ENCODE results near the gene LIN7B. TPM values are rescaled to one million over a fixed set of nuclear protein-coding genes. Genes with fewer than 3 reads are reported as not detected.

LIN7B gene
- total RNA-seq, 4 donors from 2014 or later: 25.7 to 97.9 (median 34.0) TPM

DNA sequence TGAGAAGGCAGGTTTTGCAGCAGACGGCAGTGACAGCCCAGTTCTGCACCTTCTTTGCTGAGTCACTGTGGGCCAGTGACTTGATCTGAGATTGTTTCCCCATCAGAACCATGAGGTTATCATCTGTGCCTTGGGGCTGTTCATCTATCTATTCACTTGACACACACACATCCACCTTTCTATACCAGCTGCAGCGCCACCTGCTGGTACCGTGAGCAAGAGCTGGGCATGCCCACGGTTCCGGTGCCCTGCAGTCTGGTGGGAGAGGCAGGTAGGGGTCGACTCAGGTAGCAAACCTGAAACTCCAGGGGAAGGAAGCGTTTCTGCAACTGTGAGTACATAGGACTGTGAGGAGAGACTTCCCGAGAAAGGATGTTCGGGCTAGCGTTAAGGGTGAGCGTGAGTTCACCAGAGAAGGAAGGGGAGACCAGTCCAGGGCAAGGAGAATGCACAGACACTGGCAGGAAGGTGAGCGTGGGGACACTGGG, 7.5 kb upstream of the LIN7B start:
- in situ Hi-C loops (cut with MboI; ENCODE audit: low sequenced_read_pairs in 4 of 4): no loop called here
- H3K9me3 ChIP-seq: no peaks in the 10 kb centered on the region
- peak overlapping the region; percentile 40 to 54 (median 49) for H3K27ac ChIP-seq
- intact Hi-C loops (cut with DNase I; ENCODE audit: low total_unique reads): loop anchor here (1.0 kb wide), 1 partner anchor 9 kb away; no protein-coding TSS in a partner anchor
- DNase-seq (peak in 1 of 2 donors; percentile 64), ATAC-seq (peak; percentile 68 to 78)
- peaks cover 12 to 28% of the 10 kb centered on the region in 2 donors for H3K4me1 ChIP-seq
- peaks cover 0 to 76% of the 10 kb centered on the region in 2 donors for H3K36me3 ChIP-seq
- no peak overlapping the region for H3K4me3 ChIP-seq
- no peaks in the 10 kb centered on the region for H3K27me3 ChIP-seq
- TF ChIP-seq, protein P1, sequence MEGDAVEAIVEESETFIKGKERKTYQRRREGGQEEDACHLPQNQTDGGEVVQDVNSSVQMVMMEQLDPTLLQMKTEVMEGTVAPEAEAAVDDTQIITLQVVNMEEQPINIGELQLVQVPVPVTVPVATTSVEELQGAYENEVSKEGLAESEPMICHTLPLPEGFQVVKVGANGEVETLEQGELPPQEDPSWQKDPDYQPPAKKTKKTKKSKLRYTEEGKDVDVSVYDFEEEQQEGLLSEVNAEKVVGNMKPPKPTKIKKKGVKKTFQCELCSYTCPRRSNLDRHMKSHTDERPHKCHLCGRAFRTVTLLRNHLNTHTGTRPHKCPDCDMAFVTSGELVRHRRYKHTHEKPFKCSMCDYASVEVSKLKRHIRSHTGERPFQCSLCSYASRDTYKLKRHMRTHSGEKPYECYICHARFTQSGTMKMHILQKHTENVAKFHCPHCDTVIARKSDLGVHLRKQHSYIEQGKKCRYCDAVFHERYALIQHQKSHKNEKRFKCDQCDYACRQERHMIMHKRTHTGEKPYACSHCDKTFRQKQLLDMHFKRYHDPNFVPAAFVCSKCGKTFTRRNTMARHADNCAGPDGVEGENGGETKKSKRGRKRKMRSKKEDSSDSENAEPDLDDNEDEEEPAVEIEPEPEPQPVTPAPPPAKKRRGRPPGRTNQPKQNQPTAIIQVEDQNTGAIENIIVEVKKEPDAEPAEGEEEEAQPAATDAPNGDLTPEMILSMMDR (IDR thresholded peaks at IDR 0.05 in 4 of 5, conservative IDR thresholded peaks at IDR 0.05 in 1 of 5): peak; percentile 70 to 82 (median 78)
- TF ChIP-seq POLR2A (IDR thresholded peaks at IDR 0.05): no peak

DNA sequence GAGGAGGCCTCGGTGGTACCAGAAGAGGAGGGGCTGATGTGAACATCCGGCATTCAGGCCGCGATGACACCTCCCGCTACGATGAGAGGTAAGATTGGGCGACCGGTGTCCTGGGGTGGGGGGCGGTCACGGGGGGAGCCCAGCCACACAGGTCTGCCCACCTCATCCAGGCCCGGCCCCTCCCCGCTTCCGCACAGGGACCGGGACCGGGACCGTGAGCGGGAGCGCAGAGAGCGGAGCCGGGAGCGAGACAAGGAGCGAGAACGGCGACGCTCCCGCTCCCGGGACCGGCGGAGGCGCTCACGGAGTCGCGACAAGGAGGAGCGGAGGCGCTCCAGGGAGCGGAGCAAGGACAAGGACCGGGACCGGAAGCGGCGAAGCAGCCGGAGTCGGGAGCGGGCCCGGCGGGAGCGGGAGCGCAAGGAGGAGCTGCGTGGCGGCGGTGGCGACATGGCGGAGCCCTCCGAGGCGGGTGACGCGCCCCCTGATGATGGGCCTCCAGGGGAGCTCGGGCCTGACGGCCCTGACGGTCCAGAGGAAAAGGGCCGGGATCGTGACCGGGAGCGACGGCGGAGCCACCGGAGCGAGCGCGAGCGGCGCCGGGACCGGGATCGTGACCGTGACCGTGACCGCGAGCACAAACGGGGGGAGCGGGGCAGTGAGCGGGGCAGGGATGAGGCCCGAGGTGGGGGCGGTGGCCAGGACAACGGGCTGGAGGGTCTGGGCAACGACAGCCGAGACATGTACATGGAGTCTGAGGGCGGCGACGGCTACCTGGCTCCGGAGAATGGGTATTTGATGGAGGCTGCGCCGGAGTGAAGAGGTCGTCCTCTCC, 6.3 kb upstream of the LIN7B start:
- intact Hi-C loops (cut with DNase I; ENCODE audit: low total_unique reads) (no loop called here), in situ Hi-C loops (cut with MboI; ENCODE audit: low sequenced_read_pairs in 4 of 4) (no loop called here)
- Histone ChIP-seq H3K9me3 (no peaks in the 10 kb centered on the region), H3K36me3 (peaks cover 0 to 64% of the 10 kb centered on the region in 2 donors), H3K4me3 (no peak overlapping the region), H3K4me1 (peaks cover 12 to 28% of the 10 kb centered on the region in 2 donors), H3K27me3 (no peaks in the 10 kb centered on the region), H3K27ac (no peak overlapping the region)
- TF ChIP-seq POLR2A (IDR thresholded peaks at IDR 0.05): no peak
- DNase-seq (no peak), ATAC-seq (no peak)

DNA sequence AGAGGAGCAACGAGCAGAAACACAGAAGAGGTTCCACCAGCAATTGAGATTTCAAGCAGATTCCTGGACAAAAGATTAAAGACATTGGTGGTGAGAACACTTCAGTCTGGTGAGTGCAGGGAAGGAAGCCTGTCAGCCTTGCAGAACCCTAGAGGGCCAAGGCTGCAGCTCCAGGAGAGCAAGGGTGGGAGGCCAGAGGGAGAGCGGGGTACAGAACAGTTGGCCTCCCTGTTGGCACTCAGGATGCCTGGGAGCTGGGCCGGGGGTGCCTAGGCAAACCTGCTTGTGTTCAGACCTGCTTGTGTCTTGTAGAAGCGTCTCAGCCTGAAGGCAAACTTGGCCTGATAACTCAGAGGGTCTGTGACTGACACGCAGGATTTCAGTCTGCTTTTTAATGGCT, 5.1 kb upstream of the LIN7B start:
- Histone ChIP-seq H3K27me3 (no peaks in the 10 kb centered on the region), H3K9me3 (no peaks in the 10 kb centered on the region), H3K36me3 (peaks cover 0 to 52% of the 10 kb centered on the region in 2 donors), H3K4me1 (peaks cover 12 to 32% of the 10 kb centered on the region in 2 donors), H3K27ac (peak overlapping the region in 1 of 4 donors; percentile 72), H3K4me3 (no peak overlapping the region)
- in situ Hi-C loops (cut with MboI; ENCODE audit: low sequenced_read_pairs in 4 of 4) (no loop called here), intact Hi-C loops (cut with DNase I; ENCODE audit: low total_unique reads) (no loop called here)
- ATAC-seq: no peak
- TF ChIP-seq, protein P1 (IDR thresholded peaks at IDR 0.05 in 4 of 5, conservative IDR thresholded peaks at IDR 0.05 in 1 of 5): no peak
- TF ChIP-seq POLR2A (IDR thresholded peaks at IDR 0.05): no peak
- no peak for DNase-seq

DNA sequence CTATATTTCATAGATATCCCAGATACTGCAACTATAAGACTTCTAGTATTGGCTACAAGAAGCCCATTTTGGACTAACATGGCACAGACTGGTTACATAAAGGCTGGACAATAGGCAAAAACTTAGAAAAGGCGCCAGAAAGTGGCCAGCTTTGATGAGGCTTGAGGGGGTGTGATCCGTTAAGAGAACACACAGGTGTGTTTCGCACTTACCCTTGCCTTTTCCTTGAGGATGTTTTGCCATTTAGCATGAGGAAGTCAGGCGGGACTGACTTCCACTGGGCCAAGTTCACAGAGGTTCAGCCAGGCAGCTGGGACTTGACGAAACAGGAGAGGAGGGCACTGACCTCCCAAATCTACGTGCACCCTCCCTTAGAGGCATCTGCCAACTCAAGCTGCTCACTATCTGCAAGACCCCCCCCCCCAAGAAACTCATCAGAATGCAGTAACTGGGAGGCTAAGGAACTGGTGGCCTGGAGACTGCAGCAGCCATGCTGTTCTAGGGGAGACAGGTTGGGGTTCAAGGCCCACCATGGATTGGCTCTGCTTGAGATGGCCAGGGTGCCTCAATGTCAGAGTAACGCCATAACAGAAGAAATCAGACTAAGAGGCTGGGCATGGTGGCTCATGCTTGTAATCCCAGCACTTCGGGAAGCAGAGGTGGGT, 4.5 kb upstream of the LIN7B start:
- Histone ChIP-seq H3K9me3 (no peaks in the 10 kb centered on the region), H3K4me1 (peaks cover 12 to 32% of the 10 kb centered on the region in 2 donors), H3K27ac (peak overlapping the region in 3 of 4 donors; percentile 42 to 72 (median 61)), H3K4me3 (no peak overlapping the region), H3K36me3 (peaks cover 0 to 46% of the 10 kb centered on the region in 2 donors), H3K27me3 (no peaks in the 10 kb centered on the region)
- no peak for ATAC-seq
- in situ Hi-C loops (cut with MboI; ENCODE audit: low sequenced_read_pairs in 4 of 4) (no loop called here), intact Hi-C loops (cut with DNase I; ENCODE audit: low total_unique reads) (no loop called here)
- TF ChIP-seq, protein P1 (IDR thresholded peaks at IDR 0.05 in 4 of 5, conservative IDR thresholded peaks at IDR 0.05 in 1 of 5): no peak
- no peak for TF ChIP-seq POLR2A (IDR thresholded peaks at IDR 0.05)
- no peak for DNase-seq

DNA sequence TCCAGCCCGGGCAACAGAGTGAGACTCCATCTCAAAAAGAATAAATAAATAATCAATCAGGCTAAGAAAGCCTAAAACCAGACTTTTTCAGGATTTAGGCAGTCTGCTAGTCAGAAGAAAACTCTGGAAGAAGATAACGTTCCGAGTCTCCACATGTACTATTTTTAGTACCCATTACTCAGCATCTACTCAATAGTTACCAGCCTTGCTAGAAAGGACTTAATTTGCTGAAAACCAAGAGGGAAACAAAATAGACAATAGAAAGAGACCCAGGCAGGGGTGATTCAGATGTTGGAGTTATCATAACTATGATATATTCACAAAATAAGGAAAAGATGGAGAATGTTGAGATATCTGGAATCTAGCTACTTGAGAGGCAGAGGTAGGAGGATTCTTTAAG, 3.6 kb upstream of the LIN7B start:
- peak overlapping the region; percentile 42 to 72 (median 61) for H3K27ac ChIP-seq
- H3K4me1 ChIP-seq: peaks cover 18 to 35% of the 10 kb centered on the region in 2 donors
- no peak overlapping the region for H3K4me3 ChIP-seq
- H3K36me3 ChIP-seq: peaks cover 0 to 37% of the 10 kb centered on the region in 2 donors
- H3K9me3 ChIP-seq: no peaks in the 10 kb centered on the region
- intact Hi-C loops (cut with DNase I; ENCODE audit: low total_unique reads) (no loop called here), in situ Hi-C loops (cut with MboI; ENCODE audit: low sequenced_read_pairs in 4 of 4) (no loop called here)
- no peak for TF ChIP-seq POLR2A (IDR thresholded peaks at IDR 0.05)
- TF ChIP-seq, protein P1 (IDR thresholded peaks at IDR 0.05 in 4 of 5, conservative IDR thresholded peaks at IDR 0.05 in 1 of 5): no peak
- ATAC-seq (no peak), DNase-seq (no peak)
- no peaks in the 10 kb centered on the region for H3K27me3 ChIP-seq
